SU-DHL-6 (cell line): Measurements from ENCODE around the gene PLCB2.

ENCODE experiments used
- H2AFZ ChIP-seq: fragments of 200-600 bp; sonication (generic); 2 replicates; pipeline ENCODE4 v1.6.1; 2014; ENCODE audit warnings: low read depth, mild to moderate bottlenecking, moderate library complexity, mixed read lengths, antibody characterized with exemption, low read length; ENCODE audit not compliant: severe bottlenecking
- H3F3A ChIP-seq: fragments of 200-600 bp; shearing (Covaris generic); 2 replicates; pipeline ENCODE4 v1.6.0; 2016; ENCODE audit warnings: antibody characterized with exemption, mild to moderate bottlenecking; ENCODE audit not compliant: insufficient read depth
- H3K27ac ChIP-seq: fragments of 200-600 bp; sonication (generic); 2 replicates; pipeline ENCODE4 v1.5.1; 2016; ENCODE audit warnings: low read depth, mild to moderate bottlenecking, low read length, moderate library complexity, mixed read lengths
- H3K27me3 ChIP-seq: fragments of 200-600 bp; sonication (generic), shearing (Covaris generic); 2 replicates; pipeline ENCODE4 v1.6.0; 2014; ENCODE audit warnings: mild to moderate bottlenecking, low read length
- H3K36me3 ChIP-seq: fragments of 200-600 bp; sonication (generic); 2 replicates; pipeline ENCODE4 v1.6.1; 2014; ENCODE audit warnings: mild to moderate bottlenecking, low read length, mixed read lengths
- H3K4me2 ChIP-seq: fragments of 300-600, 200-600 bp; shearing (Covaris generic), sonication (generic); 2 replicates; pipeline ENCODE4 v1.6.0; 2014; ENCODE audit warnings: low read length, low read depth, mild to moderate bottlenecking; ENCODE audit not compliant: poor library complexity, severe bottlenecking
- H3K4me3 ChIP-seq: fragments of 200-600 bp; sonication (generic); 2 replicates; pipeline ENCODE4 v1.5.1; 2014; ENCODE audit warnings: antibody characterized with exemption, low read length, mild to moderate bottlenecking, mixed read lengths; ENCODE audit not compliant: insufficient read depth, poor library complexity, severe bottlenecking
- H3K79me2 ChIP-seq: fragments of 200-600 bp; sonication (generic); 2 replicates; pipeline ENCODE4 v1.6.1; 2014; ENCODE audit warnings: mild to moderate bottlenecking, low read length, moderate library complexity; ENCODE audit not compliant: insufficient read depth
- H3K9ac ChIP-seq: fragments of 200-600 bp; sonication (generic); 2 replicates; pipeline ENCODE4 v1.7.0; 2014; ENCODE audit warnings: mild to moderate bottlenecking, low read length
- H3K9me2 ChIP-seq: fragments of 200-600 bp; sonication (generic); replicated peaks from 2 replicates; pipeline ENCODE4 v1.6.1; 2014; ENCODE audit warnings: low read length; ENCODE audit not compliant: insufficient read depth
- H3K9me3 ChIP-seq: fragments of 200-600 bp; sonication (generic); 2 replicates; pipeline ENCODE4 v1.6.1; 2014; ENCODE audit warnings: low read length, mixed read lengths; ENCODE audit not compliant: insufficient read depth
- H4K20me1 ChIP-seq: fragments of 200-600 bp; sonication (generic); 2 replicates; pipeline ENCODE4 v1.6.1; 2014; ENCODE audit warnings: low read depth, mild to moderate bottlenecking, antibody characterized with exemption, low read length, moderate library complexity, mixed read lengths
- CTCF ChIP-seq: fragments of 200-600 bp; sonication (generic); IDR thresholded peaks from one replicate; pipeline ENCODE4 v1.5.1; 2017; ENCODE audit warnings: antibody characterized with exemption, mild to moderate bottlenecking, low read length, moderate library complexity; ENCODE audit not compliant: insufficient read depth, poor library complexity, severe bottlenecking
- EZH2phosphoT487 ChIP-seq: fragments of 200-600 bp; sonication (generic), shearing (Covaris generic); conservative IDR thresholded peaks from 2 replicates; pipeline ENCODE4 v1.6.1; 2018; ENCODE audit warnings: mild to moderate bottlenecking, antibody characterized with exemption, low read length, moderate library complexity, mixed read lengths

The PLCB2 gene

GRCh38 chr15:40342416-40343320, 34.9 kb upstream of the PLCB2 start:
- H3K9ac ChIP-seq: no peak overlapping the region
- H3K36me3 ChIP-seq: no peaks in the 10 kb centered on the region
- H2AFZ ChIP-seq: no peak overlapping the region
- no peak overlapping the region for H3K27ac ChIP-seq
- H4K20me1 ChIP-seq: no peaks in the 10 kb centered on the region
- no peaks in the 10 kb centered on the region for H3K9me2 ChIP-seq
- no peak overlapping the region for H3K4me2 ChIP-seq
- no peak for TF ChIP-seq CTCF
- no peak for TF ChIP-seq EZH2phosphoT487
- H3F3A ChIP-seq: no peaks in the 10 kb centered on the region
- no peaks in the 10 kb centered on the region for H3K9me3 ChIP-seq
- H3K27me3 ChIP-seq: no peaks in the 10 kb centered on the region
- no peak overlapping the region for H3K4me3 ChIP-seq
- no peaks in the 10 kb centered on the region for H3K79me2 ChIP-seq

DNA sequence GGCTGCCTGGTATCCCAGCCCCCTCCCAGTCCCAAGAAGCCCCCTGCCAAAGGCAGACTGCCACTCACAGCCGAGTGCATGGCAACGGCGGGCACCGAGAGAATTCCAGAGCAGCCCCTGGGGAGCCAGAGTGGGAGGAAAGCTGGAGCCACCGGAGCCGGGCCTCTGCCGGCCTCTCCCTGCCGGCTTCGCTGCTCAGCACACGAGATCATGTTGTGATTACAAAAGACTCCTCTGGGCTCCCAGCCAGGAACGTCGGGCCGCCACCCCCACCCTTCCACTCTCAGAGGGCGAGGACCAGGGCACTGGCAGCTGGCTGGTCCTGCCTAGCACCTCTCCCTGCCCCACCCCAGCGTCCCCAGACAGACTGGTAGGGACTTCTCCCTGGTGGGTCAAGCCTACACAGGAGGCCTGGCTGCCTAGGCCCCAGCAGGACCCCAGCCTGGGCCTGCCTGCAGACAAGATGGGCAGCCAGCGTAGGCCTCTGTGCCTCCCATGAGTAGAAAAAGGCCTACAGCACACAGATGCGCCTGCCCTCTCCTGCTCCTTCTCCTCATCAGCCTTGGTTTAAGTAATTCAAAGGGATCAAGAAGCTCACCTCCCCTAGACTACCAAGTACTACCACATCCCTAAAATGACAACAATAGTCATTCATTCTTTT, 33.1 kb upstream of the PLCB2 start, which contains the start of gene CCDC9B:
Gene CCDC9B, minus strand, starts transcription at position 200 of the 661 bp plus-strand sequence. Its CDS starts 120 bp downstream, at position 80.
- no peak for TF ChIP-seq EZH2phosphoT487
- no peak for TF ChIP-seq CTCF
- Histone ChIP-seq H3K4me2 (no peak within 1 kb of the TSS), H2AFZ (no peak within 1 kb of the TSS), H3F3A (no peaks in the 10 kb centered on the region), H3K9me2 (no peaks in the 10 kb centered on the region), H3K27me3 (no peaks in the 10 kb centered on the region), H3K4me3 (no peak within 1 kb of the TSS), H3K9ac (no peak within 1 kb of the TSS), H3K79me2 (no peaks in the 10 kb centered on the region), H3K9me3 (no peaks in the 10 kb centered on the region), H4K20me1 (no peaks in the 10 kb centered on the region), H3K27ac (no peak within 1 kb of the TSS), H3K36me3 (no peaks in the 10 kb centered on the region)

DNA sequence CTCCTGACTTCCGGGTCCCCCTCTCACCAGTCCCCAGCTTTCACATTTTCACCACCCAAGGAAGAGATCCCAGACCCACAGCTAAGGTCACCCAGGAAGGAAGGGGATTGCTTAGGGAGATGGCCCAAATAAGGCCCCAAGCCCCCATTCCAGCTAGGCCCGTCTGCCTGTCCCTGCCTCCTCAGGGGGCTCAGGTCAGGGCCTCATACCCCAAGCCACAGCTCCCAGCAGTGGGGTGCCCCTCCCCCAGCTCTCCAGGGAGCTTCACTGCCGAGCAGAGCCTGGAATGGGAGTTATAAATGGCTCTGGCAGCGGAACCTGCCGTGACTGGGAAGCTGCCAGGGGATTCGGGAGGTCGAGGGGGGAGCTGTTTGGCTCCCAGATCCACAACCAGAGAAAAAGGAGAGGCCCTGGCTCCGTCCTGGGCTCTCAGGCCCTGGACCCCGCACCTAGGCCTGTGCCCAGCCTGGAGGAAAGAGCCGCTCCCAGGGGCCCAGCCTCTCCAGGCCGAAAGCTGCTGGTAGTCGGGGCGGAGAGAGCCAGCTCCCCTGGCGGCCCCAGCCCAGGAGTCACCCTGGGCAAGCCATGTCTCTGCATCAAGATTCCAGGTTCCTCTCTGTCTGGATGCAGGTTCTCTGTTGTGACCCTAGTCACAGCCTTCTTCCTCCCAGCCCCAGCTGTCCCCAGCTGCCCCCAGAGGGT, 32.5 kb upstream of the PLCB2 start:
- Histone ChIP-seq H3F3A (no peaks in the 10 kb centered on the region), H3K9me3 (no peaks in the 10 kb centered on the region), H4K20me1 (no peaks in the 10 kb centered on the region), H3K4me3 (no peak overlapping the region), H3K27me3 (no peaks in the 10 kb centered on the region), H3K79me2 (no peaks in the 10 kb centered on the region), H3K9ac (no peak overlapping the region), H3K9me2 (no peaks in the 10 kb centered on the region), H2AFZ (no peak overlapping the region), H3K4me2 (no peak overlapping the region), H3K27ac (no peak overlapping the region), H3K36me3 (no peaks in the 10 kb centered on the region)
- TF ChIP-seq CTCF (no peak), EZH2phosphoT487 (no peak)
